A375 (cell line): ENCODE data around the gene RTL10. TPM values are rescaled to one million over a fixed set of nuclear protein-coding genes. Genes with fewer than 3 reads are reported as not detected.

Source experiments
- total RNA-seq: library from RNA; depleted of rRNA; stranded (reverse); fragments of >200 nt; shearing (Covaris generic); gene quantifications from 2 replicates; pipeline ENCODE4 v1.2.3, GENCODE V29; 2014; rRNA removed

RTL10 gene
- 6.6 and 8.4 TPM in 2 replicates for total RNA-seq

DNA sequence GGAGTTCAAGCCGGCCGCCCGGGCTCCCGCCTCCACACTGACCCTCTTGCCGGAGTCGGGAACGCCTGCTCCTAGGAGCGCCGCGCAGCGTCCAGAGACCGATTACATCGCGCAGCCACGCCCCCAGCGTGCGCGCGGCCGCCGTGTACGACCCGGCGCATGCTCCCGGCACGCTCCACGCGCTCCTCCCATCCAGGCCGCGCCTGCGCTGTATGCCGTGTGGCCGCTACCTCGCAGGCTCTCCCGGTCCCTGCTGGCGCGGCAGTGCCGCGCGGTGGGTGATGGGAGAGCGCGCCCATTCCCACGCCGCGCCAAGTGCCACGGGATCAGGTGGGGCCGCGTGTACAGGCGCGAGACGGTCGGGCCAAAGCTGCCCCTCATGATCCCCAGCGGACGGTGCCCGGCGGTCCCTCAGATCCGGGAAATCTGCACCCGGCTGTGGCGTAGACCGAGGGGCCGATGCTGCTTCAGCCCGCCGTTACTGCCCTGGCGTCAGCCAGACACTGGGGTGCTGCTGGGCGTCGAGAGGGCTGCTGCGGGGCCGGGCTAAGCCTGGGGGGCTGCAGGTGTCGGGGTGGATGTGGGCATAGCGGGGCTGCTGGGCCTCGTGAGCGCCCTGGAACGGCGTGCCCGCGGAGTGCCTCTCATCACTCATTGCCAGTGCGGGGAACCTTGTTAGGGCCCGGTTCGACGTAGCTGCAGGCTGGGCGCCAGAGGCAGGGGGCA, at the start of gene RTL10, which contains the start of gene GNB1L:
Gene RTL10 (minus strand): TSS at position 97 of the 726 bp plus-strand sequence. CDS start 2,613 bp downstream, outside the sequence.
Gene GNB1L (minus strand): TSS at position 97 of the 726 bp plus-strand sequence. CDS start 33,519 bp downstream, outside the sequence.

Other genes with a start within 250 kb of the RTL10 start
- gene SEPTIN5, start 140.4 kb downstream of the RTL10 start, total RNA-seq: 7.5 and 19.7 TPM in 2 replicates
- gene GP1BB, start 131.3 kb downstream of the RTL10 start, total RNA-seq: 1.1 and 1.6 TPM in 2 replicates
- gene TBX1, start 94.1 kb downstream of the RTL10 start, total RNA-seq: not detected in 2 replicates
- 8.1 and 9.8 TPM in 2 replicates for gene GNB1L, start within 50 bp of the RTL10 start, total RNA-seq
- gene COMT, start 86.9 kb upstream of the RTL10 start, total RNA-seq: 134 and 138 TPM in 2 replicates
- 41.0 and 45.2 TPM in 2 replicates for gene TXNRD2, start 86.9 kb upstream of the RTL10 start, total RNA-seq
- gene ARVCF, start 161.9 kb upstream of the RTL10 start, total RNA-seq: 2.2 and 2.4 TPM in 2 replicates
- gene TANGO2, start 166.2 kb upstream of the RTL10 start, total RNA-seq: 8.9 and 16.8 TPM in 2 replicates
- 29.8 and 39.3 TPM in 2 replicates for gene DGCR8, start 225.4 kb upstream of the RTL10 start, total RNA-seq